NCI-H526 (cell line): Measurements from ENCODE around the gene SART1.
"Not testable (repeated sequence)": the region's sequence is repeated elsewhere in the genome, so short reads cannot be mapped to it uniquely, and the experiment has no call there.

ENCODE experiments used
- DNase-seq, 2 experiments: peaks; one replicate each; lab custom pipeline; 2025; lab: John Stamatoyannopoulos, UW

Gene SART1

DNA sequence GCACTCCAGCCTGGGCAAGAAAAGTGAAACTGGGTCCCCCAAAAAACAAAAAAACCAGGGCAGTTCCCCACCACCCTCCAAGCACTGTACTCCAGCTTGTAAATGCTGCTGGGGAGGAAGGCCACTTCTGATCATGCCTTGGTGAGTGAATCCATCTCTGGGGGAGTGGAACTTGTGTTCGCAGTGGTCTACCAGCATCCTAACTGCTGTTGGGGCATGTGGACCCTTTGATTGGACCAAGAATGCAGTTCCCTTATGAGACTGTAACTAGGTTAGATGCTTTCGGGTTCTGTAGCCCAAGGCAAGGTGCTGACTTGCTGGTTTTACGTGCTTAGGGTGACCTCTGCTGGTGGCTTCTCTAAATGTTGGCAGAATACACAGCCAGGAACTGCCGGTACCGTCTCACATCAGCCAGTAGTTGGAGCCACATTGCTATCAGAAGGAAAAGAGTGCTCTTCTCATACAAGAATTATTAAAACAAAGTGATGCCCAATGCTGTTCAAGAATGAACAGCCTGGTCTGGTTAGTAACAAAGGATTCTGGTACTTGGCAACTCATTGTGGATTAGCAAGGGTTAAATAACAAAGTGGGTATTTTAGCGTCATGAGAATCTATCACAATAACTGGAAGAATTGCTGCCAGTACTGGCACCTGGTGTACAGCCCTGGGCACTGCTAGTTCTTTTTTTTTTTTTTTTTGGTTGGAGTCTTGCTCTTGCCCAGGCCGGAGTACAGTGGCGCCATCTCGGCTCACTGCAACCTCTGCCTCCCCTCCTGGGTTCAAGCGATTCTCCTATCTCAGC, 27.5 kb downstream of the SART1 start:
- DNase-seq: peak; percentile 96 to 97

DNA sequence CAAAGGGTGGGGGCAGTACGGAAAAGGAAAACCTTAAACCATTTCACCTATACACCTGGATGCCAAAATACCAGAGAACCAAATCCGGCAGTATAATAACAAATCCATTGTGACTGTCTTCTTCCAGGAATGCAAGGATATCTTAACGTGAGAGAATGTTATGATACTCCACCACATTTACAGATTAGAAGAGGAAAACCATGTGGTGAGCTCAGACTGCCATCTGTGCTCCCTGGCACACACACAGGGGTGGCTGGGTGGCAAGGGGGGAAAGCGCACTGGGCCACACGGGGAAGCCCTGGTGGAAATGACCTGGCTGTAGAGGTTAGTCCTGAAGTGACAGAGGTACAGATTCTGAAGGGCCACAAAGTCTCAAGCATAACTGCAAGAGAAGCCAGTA, 30.5 kb downstream of the SART1 start:
- DNase-seq: no peak

DNA sequence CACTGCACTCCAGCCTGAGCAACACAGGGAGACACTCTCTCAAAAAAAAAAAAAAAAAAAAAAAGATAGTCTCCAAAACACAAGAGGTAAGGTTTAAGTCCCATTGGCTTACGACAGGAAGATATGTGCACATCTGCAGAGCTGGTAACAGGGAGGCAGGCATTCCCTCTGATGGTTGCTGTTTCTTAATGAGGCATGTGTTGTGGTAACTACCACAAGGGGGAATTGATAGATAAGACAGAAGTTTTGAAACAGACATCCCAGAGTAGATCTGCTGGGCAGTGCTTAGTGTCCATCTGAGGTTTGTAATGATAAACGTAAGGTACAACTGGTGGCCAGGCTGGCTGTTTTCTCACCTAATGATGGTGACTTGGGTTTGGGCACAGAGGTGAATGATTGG, 35.8 kb downstream of the SART1 start:
- no peak for DNase-seq

DNA sequence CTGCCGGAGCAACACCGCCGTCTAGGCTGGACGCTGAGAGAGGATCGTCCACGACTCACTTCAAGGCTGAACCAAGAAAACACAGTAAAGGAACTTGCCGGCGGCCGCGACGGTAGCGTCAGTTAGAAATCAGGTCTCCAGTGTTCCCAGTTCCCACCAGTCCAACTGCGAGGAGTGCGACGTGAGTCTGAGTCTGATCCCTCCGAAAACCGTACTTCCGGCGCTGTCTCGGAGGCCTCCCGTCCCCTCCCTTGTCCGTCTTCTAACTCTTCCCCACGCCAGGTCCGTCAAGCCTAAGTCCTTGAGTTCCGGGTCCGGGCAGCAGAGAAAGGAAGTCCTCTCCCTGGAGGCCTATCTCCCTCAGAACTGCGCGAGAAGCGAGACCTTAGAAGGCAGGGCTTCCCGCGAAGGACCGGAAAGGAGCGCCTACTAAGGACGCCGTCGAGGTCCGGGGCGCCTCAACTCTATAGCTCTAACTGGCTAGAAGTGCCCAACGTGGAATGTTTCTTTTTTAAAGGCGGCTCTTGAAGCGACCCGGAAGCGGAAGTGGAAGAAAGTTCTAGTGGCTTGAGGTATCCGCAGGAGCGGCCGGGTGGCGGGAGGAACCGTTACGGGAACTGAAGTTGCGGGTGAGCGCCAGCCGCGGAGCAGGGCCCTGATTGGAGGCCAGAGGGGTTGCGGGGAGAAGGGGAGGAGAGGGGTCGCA, 40.6 kb downstream of the SART1 start, which contains the start of the genes BANF1 and EIF1AD:
Gene BANF1 (plus strand): TSS at position 562 of the 706 bp plus-strand sequence. CDS start 748 bp downstream, outside the sequence.
Gene EIF1AD (minus strand): TSS at position 216 of the 706 bp plus-strand sequence. CDS start 1,768 bp downstream, outside the sequence.
- DNase-seq: peak; percentile 99

DNA sequence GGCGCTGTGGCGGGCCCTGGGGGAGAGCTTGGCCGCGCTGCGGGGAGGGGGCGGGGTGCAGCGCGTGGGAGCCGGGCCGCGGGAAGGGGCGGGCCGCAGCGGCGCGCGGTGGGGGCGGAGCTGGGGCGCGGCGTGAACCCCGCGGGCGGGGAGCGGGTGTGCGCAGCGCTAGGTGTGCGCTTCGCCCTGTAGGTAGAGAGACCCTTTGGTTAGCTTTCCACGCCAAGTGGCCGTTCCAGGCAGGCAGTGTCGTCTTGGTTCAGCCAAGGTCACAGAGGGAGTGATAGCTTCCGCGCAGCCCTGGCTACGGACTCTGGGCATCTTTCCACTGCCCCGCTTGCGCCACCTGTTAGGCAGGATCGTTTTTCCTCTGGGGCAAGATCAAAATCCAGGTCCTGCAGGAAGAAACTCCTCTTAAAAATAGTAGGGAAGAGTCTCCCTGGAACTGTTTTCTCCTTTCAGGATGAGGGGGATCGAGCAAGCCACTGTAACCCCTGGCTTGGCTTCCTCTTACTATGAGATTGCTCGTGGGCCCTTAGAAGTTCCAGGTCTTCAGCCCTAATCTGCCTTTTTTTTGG, 41.2 kb downstream of the SART1 start:
- peak in 1 of 2 experiments; percentile 82 for DNase-seq

DNA sequence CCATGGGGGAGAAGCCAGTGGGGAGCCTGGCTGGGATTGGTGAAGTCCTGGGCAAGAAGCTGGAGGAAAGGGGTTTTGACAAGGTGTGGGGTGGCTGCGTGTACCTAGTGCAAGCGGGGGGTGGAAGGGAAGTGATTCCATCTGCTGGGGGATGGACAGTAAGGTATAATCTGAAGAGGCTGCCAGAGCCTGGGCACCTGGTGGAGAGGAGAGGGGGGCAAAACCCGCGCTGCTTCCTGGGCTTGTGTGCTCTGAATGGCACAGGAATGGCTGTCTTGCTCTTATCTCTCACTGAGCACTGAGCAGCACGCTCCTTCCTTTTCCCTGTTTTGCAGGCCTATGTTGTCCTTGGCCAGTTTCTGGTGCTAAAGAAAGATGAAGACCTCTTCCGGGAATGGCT, 41.8 kb downstream of the SART1 start:
- no peak for DNase-seq

DNA sequence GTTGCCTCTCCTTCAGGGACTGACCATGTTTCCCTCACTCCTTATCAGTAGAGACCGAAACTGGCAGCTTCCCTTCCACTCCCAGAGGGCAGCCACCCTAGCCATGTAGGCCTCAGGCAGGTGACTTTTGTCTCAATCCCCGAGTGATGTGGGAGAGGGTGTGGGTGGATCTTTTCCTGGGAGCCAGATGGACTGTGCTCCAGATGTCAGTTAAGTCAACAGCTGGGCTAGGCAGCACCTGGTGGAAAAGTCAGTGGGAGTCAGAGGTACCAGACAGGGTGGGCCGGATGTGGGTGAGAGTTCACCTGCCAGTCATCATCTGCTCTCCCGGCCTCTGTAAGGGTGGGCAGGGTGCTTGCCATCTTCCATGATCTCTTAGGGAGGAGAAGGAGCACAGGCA, 42.7 kb downstream of the SART1 start:
- no peak for DNase-seq

DNA sequence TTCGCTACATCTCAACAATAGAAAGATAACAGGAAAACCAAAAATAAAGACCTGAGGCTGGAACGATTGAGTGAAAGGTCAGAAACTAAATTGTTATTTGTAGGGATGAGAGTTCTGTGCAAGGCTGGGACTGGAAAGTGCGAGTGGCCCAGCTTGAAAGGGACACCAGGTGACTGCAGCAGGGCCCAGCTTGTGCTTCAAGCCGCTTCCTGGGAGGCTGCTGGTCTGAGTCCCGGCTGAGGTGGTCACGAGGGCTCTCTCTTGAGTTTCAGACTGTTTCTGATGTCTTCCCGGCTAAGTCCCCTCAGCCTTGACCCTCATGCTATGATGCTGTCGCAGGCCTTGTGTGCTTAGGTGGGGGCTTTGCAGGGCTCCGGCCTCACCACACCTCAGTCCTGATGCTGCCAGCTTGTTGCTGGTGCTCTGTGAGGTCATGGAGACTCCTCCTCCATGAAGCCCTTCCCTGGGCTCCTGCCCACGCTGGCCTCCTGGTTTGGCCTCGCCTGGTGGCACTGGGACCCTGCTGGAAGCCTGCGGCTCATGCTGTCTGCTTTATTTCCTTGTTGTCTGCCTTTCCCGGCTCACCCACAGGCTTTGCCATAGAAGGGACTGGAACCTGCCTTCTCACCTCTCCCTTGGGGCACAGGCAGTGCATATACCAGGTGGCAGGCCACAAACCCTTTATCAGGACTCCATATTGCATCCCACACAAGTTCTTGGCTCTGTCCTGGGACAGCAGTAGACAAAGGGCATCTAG, 44.8 kb downstream of the SART1 start:
- no peak for DNase-seq

DNA sequence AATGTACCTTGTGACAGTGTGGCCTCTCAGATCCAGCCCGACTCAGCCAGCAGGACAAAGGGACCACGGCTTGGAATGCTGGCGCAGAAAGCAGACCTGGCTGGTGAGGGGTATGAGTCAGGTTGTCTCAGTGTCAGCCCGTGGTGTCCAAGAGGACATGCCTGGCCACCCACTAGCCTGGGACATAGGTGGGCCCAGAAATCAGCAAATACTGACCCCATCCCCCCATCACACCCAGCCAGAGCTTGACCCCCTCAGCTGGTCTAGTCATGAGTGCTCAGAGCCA, 45.3 kb downstream of the SART1 start:
- DNase-seq: no peak

DNA sequence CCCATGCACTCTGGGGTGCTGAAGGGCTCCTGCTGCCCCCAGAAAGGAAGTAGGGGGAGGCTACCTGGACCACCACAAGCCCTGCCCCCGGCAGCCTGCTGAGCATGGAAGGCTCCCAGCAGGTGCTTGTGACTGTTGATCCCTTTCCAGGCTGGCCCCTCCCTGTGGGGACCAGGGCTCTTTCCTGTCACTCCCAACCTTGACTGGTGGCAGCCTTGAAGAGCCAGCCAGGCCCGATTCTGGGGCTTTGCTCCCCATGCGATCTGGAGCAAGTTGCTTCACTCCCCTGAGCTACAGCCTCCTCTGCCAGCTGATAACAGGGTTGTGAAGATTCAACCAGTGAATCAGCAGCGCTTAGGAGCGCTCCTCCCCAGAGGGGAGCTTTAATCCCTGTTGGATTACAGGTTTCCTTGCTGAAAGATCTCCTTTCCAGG, 45.7 kb downstream of the SART1 start:
- DNase-seq: no peak

DNA sequence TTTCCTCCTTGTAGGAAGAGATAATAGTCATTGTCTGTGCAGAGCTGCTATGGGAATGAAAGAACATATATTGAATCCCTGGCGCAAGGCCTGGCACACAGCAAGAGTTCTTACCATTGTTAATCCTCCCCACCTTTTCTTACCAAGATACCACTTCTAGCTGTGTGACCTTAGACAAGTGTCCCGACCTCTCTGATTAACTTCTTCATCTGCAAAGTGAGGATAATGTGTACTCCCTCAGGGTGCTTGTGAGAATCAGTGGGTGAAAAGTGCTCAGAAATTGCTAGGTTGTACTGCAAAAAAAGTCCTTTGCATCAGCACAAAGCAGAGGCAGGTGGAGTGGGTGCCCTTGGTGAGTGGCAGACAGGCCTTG, 46.5 kb downstream of the SART1 start:
- DNase-seq: no peak

DNA sequence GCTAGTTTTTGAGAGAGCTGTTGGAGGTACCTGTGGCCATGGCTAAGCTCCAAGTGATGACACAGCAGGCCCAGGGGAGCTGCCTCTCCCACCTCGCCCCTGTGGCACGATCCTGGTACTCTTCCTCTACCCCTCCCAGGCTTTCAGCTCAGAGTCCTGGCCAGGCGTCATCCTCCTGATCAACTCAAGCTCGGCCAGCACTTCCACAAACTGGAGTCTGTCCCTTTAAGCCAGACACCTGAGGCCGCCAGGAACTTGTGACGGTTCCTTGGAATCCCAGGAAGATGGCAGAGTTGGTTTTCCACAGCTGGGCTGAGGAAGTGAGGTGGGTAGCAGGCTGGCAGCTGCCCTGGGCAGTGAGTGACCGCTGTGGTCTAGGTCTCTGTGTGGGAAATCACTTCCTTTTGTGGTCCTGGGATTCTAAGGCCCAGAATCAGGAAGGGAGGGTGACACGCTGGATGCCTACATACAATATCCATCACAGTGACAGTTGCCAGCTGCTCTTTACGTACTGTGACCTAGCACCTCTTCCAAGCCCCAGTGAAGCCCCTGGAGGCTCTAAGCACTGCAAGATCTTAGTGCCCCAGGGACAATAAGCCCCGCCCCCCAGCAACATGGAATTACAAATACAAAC, 47.1 kb downstream of the SART1 start:
- DNase-seq: no peak

DNA sequence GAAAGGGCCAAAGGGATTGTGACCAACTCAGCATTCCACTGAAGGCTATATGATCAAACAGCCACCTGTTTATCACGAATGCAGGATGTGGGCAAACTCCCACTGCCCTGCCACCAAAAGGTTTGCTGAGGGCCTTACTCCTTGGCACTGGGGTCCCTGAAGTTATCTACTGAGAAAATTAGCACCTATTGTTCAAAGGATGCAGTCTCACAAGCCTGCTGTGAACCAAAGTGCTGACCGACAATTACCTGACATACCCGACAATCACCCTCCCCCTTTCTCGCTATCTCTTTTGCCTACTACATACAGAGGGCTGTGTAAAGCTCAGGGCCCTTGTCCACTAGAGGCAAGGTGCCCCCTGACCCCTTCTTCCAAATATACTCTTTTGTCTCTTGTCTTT, 48.5 kb downstream of the SART1 start:
- not testable (repeated sequence) for DNase-seq

DNA sequence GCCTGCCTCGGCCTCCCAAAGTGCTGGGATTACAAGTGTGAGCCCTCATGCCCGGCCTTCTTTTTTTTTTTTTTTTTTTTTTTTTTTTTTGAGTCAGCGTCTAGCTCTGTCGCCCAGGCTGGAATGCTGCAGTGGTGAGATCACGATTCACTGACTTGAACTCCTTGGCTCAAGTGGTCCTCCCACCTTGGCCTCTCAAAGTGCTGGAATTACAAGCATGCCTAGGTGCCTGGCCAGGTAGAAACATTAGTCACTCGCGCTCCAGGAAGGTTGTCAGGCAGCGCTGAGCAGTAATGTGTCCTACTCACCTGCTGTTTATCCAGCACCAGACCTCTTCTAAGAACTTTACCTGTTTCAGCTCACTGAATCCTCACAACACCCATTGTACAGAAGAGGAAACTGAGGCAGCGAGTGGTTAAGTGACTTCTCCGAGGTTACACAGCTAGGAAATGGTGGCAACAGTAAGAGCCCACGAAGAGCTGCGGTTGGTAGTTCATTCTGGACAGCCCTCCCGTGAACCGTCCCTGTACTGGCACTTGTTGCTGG, 49.8 kb downstream of the SART1 start:
- no peak for DNase-seq

DNA sequence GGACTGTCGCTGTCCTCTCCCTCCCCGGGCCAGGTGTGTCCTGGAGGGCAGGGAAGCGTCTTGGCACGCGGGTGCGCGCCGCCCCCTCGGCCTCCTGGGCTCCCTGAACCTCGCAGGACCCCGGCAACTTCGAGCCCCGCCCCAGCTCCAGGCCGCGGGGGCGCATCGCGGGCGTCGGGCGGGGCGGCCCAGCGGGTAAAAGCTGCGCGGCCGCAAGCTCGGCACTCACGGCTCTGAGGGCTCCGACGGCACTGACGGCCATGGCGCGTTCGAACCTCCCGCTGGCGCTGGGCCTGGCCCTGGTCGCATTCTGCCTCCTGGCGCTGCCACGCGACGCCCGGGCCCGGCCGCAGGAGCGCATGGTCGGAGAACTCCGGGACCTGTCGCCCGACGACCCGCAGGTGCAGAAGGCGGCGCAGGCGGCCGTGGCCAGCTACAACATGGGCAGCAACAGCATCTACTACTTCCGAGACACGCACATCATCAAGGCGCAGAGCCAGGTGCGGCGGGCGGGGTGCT, 50.3 kb downstream of the SART1 start, which contains the start of gene CST6:
Gene CST6 (plus strand): TSS at position 224 of the 519 bp plus-strand sequence. CDS start 37 bp downstream, at position 261.
- peak in 1 of 2 experiments; percentile 56 for DNase-seq

DNA sequence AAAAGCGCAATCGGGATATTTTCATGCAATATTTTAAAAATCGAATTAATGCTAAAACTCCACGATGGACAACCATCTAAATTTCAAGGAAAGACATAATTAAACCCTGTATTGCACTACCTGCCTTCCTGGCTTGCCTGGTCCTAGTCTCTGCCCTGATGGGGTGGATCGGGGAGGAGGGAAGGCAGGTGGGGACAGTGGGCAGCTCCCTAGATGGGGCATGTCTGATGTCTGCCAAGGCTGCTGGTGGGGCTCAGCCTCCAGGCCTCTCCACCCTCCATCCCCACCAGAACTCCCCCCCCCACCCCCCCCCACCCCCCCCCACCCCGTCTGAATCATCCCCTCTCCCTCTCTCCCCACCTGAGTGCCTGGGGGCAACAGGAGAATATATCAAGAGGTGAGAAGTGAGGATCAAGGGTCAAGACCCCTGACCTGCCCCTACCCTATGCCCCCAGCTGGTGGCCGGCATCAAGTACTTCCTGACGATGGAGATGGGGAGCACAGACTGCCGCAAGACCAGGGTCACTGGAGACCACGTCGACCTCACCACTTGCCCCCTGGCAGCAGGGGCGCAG, 50.9 kb downstream of the SART1 start:
- DNase-seq: no peak

DNA sequence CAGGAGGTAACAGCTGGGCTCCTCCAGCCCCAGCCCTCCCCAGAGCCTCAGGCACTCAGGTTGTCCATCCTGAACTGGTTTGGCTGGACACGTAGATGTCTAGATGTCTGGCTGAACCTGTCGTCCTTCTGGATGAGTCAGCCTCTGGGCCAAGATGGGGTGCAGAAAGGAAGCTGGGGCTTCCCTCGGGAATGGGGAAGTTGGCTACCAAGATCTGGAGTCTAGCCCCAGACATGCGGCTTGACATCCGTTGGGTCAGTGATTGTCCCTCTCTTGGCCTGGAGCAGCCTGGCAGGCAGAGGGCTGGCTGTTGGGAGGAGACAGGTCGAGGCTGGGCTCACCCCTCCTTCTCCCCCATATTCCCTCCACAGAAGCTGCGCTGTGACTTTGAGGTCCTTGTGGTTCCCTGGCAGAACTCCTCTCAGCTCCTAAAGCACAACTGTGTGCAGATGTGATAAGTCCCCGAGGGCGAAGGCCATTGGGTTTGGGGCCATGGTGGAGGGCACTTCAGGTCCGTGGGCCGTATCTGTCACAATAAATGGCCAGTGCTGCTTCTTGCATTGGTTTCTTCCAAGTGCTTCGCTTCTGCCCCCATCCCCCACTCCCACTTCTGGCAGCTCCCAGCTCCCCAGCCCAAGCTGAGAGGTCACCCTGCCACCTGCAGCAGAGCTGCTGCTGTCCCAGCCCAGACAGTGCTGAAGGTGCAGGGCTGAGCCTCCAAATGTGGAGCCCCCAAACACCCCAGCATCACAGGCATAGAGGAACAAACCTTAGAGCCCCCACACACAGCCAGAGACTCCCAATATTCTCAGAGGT, 51.6 kb downstream of the SART1 start:
- no peak for DNase-seq

DNA sequence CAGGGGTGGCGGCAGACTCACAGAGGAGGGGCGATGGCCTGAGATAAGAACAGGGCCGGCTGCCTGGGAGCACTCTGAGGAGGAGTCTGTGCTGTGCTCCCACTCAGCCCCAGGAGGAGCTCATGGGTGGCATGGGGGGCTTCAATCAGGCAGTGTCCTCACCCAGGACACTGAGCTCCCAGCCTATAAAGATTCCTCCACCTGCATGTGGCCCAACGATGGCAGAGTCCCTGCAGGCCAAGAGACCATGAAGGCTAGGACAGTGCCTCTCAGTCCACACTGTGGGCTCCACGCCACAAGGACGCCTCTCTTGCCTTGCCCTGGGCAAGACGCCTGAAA, 52.2 kb downstream of the SART1 start:
- DNase-seq: no peak

DNA sequence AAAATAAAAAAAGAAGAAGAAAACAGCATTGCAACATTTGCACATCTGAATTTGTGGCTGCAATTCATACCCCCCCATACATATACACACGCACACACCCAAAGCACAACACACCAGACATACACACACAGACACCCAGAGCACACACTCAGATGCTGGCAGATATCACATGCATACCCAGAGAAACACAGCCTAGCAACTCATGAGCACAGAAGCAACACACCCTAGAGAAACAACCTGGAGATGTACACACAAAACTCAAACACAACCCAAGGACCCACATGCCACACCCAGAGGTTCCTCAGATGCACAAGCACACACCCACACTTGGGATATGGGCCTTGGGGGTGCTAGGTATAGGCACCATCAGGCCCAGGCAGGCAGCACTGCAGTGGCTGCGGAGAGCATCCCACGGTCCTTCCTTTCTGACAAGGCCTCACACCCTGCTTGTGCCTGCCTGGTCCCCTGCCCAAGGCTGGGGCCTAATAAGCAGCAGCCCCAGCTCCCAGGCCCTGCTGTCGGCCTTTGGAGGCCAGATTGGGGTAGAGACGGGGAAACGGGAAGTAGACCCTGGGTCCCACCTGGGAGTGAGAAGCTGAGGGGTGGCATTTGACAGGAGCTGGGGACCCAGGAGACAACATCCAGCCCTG, 53.4 kb downstream of the SART1 start:
- DNase-seq: no peak
